Stimulated activated CD8-positive, alpha-beta memory T cell treated with anti-CD3 and anti-CD28 coated beads, Interleukin-12 subunit alpha, Interleukin-12 subunit beta, amount 100 ng/mL, for 24 hours (primary cell): Measurements from ENCODE around the gene RAPGEF3.

Experiments
- DNase-seq: peaks from one replicate; pipeline ENCODE4 v3.0.0-alpha.2; 2020; ENCODE audit errors: extremely low read depth

RAPGEF3 gene, protein sequence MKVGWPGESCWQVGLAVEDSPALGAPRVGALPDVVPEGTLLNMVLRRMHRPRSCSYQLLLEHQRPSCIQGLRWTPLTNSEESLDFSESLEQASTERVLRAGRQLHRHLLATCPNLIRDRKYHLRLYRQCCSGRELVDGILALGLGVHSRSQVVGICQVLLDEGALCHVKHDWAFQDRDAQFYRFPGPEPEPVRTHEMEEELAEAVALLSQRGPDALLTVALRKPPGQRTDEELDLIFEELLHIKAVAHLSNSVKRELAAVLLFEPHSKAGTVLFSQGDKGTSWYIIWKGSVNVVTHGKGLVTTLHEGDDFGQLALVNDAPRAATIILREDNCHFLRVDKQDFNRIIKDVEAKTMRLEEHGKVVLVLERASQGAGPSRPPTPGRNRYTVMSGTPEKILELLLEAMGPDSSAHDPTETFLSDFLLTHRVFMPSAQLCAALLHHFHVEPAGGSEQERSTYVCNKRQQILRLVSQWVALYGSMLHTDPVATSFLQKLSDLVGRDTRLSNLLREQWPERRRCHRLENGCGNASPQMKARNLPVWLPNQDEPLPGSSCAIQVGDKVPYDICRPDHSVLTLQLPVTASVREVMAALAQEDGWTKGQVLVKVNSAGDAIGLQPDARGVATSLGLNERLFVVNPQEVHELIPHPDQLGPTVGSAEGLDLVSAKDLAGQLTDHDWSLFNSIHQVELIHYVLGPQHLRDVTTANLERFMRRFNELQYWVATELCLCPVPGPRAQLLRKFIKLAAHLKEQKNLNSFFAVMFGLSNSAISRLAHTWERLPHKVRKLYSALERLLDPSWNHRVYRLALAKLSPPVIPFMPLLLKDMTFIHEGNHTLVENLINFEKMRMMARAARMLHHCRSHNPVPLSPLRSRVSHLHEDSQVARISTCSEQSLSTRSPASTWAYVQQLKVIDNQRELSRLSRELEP

GRCh38 chr12:47758834-47759690 lies at the start of gene RAPGEF3:
RAPGEF3 (minus strand) TSS chr12:47758880; CDS start chr12:47758556, 324 bp downstream.
- DNase-seq: no peak

GRCh38 chr12:47808050-47808449 lies 49.4 kb upstream of the RAPGEF3 start:
- peak; percentile 70 for DNase-seq

- DNase-seq: no peak
Measured at GRCh38 chr12:47807338-47807737, 48.7 kb upstream of the RAPGEF3 start.

DNA sequence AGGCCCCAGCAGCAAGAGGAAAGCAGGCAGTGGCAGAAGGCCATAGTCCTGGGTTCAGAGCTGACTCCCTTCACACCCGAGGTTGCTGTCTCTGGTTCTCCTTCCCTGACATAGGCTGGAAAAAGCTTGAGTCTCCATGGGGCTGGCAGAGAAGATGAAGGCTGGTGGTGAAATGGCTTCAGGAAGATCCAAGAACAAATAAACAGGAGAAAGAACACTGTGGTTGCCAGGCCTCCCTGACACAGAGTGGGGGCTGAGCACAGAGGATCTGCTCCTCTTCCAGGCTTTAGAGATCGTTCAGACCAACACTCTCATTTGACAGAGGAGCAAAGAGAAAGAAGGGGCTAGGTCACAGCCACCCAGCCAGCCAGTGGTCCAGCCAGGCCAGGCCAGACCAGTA lies 46.7 kb upstream of the RAPGEF3 start:
- DNase-seq: no peak

- no peak for DNase-seq
Measured at GRCh38 chr12:47804171-47804570, 45.5 kb upstream of the RAPGEF3 start.

DNA sequence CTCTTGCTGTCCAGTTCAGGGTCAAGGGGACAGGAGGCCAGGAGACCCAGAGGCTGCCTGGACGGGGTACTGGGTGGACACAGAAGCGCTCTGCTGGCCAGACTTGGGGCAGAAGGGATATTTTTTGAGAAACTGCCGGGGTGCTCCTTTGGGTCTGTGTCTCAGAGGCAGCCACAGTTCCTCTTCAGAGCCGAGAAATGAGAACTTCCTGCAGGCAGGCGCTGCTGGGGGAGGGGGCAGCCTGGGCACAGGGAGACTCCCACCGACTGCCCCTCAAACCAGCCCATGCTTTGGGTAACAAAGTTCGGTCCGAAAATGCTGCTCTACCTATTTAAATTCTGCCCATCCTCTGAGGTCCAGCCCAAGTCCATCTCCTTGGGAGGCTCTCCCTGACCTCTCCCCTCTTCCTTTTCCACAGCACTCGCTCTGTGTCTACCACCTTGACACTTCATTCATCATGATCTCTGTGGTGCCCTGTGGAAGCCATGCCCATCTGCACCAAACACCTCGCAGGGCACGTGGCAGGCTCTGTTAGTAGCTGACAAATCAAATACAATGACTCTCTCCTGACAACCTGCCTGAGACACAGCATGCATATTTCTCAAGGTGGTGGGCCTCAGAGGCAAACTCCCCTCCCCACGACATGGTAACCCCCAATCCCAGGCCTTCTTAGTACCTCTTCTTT lies 44.7 kb upstream of the RAPGEF3 start:
- no peak for DNase-seq

GRCh38 chr12:47802312-47802711 lies 43.6 kb upstream of the RAPGEF3 start:
- no peak for DNase-seq

DNA sequence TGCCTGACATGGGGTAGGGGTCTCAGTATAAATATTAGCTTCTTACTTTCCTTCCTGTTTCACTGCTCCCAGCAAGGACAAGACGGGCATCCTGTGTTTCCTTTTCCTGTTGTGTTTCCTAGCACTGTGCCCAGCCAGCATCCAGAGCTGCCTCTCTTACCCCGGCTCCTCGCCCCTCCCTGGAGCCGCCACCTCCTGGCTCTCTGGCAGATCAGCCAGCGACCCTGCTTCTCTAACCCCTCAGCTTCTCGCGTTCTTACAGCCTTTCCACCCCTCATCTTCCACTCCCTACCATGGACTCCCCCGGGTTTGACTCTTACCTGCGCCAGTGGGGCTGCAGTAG lies 43.2 kb upstream of the RAPGEF3 start:
- no peak for DNase-seq

DNA sequence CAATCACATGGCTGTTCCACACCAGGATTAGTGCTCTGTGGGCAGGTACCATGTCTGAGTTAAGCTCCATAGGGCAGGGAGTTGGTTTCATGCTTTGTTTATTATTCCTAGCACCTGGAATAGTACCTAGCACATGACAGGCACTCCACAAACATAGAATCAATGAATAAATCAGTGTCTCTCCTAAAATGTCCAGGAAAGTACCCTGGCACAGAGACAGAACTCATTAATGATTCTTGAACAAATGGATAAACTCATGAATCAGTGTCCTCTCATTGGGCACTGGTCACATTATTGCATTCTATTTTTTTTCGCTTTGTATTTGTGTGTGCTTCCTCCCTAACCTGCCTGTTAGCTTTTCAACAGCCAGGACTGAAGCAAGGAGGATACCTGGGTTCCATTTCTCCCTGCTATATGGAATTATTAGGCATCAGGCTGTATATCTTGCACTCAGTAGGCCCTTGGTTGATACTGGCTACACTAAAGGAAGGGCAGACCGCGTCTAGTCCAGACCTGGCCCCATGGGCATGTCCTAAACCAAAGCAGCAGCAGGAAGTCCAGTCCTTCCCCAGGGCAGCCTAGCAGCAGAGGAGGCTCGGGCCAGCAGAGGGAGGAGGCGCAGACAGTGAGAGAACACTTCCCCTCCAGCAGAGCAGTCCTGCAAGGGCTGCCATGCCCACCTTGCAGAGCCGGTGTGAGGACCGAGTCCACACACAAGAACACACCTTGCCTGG lies 42.7 kb upstream of the RAPGEF3 start:
- no peak for DNase-seq

DNA sequence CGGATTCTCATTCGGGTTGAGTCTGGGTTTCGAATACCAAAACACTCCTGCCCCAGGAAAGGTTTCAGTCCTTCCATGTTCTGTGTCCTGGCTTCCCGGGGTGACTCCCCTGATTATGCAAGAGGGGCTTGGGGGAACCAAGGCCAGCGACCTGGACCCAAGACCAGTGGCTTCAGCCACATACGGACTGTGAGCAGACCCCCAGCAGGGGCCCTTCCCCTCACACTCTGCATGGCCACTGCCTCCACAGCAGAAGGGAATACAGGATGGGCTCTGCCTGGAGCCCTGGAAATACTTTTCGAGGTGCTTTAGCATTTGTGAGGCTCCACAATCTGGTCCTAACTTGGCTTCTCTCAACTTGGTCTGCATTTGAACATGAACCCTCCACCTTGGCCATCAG lies 41.9 kb upstream of the RAPGEF3 start:
- no peak for DNase-seq

GRCh38 chr12:47799357-47799955 lies 40.8 kb upstream of the RAPGEF3 start:
- DNase-seq: no peak

DNA sequence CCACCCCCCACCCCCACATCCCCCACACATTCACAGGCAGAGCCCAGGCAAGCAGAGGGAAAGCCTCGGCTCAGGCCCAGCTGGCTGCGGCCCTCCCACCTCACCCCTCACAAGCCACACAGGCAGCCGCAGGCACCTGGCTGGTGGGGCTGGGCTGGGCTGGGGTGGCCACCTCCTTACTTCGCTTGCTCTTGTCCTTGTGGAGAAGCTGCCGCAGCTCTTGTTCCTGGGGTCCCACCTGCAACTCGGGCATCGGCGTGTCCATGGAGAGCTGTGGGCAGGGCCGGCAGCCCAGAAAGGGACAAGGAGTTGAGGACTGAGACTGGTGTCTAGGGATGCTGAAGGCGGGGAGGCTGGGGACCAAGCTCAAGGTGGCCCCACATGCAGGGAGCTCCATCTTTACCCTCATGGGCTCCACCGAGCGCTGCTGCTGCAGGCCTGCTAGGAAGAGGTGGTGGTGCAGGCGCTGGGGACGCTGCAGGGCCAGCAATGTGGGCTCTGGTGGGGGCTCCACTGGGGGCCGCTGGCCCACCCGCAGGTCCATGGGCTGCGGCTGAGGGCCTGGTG lies 39.8 kb upstream of the RAPGEF3 start:
- no peak for DNase-seq

DNA sequence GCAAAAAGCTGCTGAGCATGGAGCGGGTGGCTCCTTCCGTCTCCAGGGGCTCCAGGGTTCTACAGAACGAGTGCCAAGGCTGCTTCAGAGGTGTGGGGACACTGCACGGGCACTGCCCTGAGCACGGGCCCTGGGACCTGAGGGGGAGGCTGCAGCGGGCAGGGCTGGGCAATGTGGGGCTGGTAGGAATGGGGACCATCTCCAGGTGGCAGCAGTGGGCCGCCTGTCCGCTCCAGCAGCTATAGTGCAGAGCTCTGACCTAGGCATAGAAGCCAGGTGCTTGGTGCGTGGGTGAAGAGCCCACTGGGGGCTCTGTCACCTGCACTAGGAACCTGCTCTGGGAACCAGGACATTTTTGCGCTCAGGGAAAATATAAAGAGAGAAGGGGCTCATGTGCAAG lies 38.8 kb upstream of the RAPGEF3 start:
- DNase-seq: no peak

DNA sequence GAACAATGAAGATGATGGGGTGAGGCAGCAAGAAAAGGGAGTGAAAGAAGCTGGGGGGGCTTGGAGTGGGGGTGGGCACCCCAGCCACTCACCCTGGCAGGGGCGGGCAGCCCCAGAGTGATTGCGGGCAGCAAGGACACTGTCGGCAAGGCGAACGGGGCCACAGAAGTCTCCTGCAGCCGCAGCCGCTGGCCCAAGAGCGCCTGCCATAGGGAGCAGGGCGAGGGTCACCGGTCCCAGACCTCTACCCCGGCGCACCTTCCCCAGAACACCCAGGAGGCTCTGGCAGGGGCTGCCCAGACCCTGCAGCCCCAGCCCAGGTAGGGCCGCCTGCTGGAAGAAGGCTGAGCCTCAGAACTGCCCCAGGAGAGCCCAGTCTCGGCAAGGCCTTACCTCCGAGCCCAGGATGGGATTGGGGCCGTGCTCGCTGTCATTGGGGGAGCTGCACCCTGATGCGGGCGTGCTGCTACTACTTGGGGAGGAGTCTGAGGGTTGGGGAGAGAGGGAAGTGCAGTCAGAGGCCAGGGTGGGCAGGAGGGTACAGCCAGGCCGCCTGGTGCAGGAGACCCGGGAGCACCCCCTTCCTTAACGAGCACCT lies 37.2 kb upstream of the RAPGEF3 start:
- DNase-seq: no peak

DNA sequence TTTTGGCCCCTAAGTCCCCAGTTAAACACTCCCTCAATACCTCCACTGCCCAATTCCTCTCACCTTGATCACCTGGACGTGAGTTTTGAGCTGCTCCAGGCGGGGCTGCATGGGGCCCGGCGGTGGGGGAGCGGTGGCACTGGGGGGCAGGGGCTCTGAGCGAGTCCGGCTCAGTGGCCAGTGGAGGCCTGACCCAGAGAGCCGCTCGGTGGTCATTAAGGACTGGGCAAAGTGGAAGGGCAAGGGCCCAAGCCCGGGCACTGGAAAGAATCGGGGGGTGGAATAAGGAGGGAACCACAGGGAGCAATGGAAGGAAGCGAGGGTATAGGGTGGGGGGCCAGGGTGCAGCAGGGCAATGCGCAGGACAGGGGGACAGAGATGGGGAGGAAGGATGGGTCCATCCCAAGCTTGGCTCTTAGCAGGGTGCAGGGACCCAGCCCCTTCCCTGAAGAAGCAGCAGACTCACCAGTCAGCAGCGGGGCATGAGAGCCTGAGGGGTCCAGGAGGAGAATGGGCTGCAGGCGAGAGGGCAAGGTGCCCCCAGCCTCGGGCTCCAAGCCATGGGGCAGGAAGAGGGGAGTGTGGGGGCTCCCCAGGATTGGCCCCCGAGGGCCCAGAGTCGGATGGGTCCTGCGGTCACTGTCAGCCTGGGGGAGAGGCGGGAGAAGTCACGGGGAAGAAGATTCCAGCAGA lies 36.6 kb upstream of the RAPGEF3 start:
- no peak for DNase-seq

DNA sequence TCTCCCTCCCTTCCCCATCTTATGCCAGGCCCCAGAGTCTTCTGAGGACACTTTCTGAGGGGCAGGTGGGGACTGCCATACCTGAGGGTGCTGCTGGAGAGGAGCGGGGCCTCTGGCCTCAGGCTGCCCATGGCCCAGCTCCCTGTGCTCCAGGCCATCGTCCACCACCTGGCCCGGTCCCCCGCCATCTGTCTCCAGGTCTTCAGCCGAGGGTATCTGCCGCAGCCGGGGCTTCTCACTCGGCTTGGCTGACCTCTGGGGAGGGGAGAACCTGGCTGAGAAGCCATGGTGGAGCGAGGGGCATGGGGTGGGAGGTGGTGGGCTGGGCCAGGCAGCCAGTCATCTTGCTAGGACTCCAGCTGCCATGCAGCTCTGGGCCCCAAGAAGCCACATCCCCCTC lies 36.0 kb upstream of the RAPGEF3 start:
- no peak for DNase-seq

DNA sequence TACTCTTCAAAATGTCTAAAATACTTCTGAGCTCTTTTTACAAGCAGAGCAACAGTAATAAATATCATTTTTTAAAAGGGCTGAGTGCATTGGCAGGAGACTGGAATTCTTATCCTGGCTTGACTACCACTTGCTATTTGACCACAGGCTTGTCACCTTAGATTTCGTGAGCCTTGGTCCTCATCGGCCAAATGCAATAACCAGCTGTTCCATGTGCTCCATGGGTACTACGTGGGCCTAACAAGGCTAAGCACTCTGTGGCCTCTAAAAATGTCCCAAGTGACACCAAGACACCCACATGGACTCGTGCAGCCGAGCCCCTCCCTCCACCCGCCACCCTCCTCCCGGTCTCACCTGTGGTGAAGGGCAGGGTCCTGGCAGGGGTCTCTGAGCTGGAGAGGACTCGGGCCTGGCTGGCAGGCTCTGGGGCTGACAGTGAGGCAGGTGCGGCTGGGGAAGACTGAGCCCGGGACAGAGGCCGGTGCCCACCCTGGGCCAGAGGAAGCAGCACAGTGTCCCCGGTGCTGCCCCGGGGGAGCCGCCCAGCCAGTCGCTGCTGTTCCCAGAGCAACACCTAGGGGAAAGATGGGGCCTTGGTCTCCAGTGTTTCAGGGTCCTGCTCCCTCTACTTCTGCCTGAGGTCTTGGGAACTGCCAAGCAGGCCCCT lies 34.5 kb upstream of the RAPGEF3 start:
- no peak for DNase-seq

DNA sequence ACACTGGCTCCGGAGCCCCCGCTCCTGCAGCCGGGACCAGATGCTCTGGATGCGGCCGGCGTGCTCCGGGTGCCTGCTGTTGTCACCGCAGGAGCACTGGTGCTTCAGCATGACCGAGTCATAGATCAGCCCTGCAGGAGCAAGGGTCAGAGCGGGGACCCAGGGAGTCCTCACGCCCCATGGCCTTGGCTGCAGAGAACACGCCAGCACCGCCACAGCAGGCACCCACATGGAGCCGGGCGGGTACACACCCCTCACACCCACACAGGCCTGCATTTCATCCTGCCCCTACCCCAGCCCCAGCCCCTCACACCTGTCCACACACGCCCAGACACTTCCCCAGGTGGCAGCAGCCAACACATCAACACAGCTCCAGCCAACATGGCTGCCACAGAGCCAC lies 33.2 kb upstream of the RAPGEF3 start:
- no peak for DNase-seq
